ENCODE data around the gene UBN1.

Gene UBN1

GRCh38 chr16:4860727-4861342 lies 13.6 kb downstream of the UBN1 start:
- DNase-seq, result no peak

- DNase-seq, result no peak
These were observed 15.4 kb downstream of the UBN1 start for GRCh38 chr16:4862639-4863038.

- DNase-seq, result no peak
These were observed 17.4 kb downstream of the UBN1 start for GRCh38 chr16:4864728-4865127.

GRCh38 chr16:4865231-4865860 lies 18.1 kb downstream of the UBN1 start:
- no peak for DNase-seq

- DNase-seq, result no peak
These were observed 19.3 kb downstream of the UBN1 start for GRCh38 chr16:4866586-4866985.

- DNase-seq, result no peak
These were observed 20.7 kb downstream of the UBN1 start for GRCh38 chr16:4868026-4868425.

- DNase-seq, result no peak
These were observed 21.3 kb downstream of the UBN1 start for GRCh38 chr16:4868535-4868934.

GRCh38 chr16:4869147-4869805 lies 22.0 kb downstream of the UBN1 start:
- no peak for DNase-seq

GRCh38 chr16:4870138-4870671 lies 22.9 kb downstream of the UBN1 start:
- DNase-seq, result no peak

GRCh38 chr16:4871071-4871470 lies 23.8 kb downstream of the UBN1 start:
- no peak for DNase-seq

- DNase-seq, result no peak
These were observed 25.8 kb downstream of the UBN1 start for GRCh38 chr16:4873091-4873490.

GRCh38 chr16:4874666-4875065 lies 27.4 kb downstream of the UBN1 start:
- DNase-seq, result no peak

GRCh38 chr16:4876646-4877379 lies 29.5 kb downstream of the UBN1 start:
- no peak for DNase-seq

- DNase-seq, result no peak
These were observed 30.1 kb downstream of the UBN1 start for GRCh38 chr16:4877380-4877685.

GRCh38 chr16:4879049-4879448 lies 31.8 kb downstream of the UBN1 start:
- no peak for DNase-seq

GRCh38 chr16:4880006-4880580 lies 32.8 kb downstream of the UBN1 start:
- DNase-seq, result no peak

GRCh38 chr16:4882000-4882632 lies 34.8 kb downstream of the UBN1 start:
- DNase-seq, result peak; percentile 58

- no peak for DNase-seq
These were observed 35.5 kb downstream of the UBN1 start for GRCh38 chr16:4882633-4883285.

GRCh38 chr16:4883501-4883900 lies 36.2 kb downstream of the UBN1 start:
- DNase-seq, result no peak

GRCh38 chr16:4884209-4884608 lies 36.9 kb downstream of the UBN1 start:
- DNase-seq, result no peak

GRCh38 chr16:4884972-4885874 lies 37.9 kb downstream of the UBN1 start:
- no peak for DNase-seq

Data from femur (tissue), 1 donor.